Measurements from ENCODE around the gene HLCS.

HLCS gene

DNA sequence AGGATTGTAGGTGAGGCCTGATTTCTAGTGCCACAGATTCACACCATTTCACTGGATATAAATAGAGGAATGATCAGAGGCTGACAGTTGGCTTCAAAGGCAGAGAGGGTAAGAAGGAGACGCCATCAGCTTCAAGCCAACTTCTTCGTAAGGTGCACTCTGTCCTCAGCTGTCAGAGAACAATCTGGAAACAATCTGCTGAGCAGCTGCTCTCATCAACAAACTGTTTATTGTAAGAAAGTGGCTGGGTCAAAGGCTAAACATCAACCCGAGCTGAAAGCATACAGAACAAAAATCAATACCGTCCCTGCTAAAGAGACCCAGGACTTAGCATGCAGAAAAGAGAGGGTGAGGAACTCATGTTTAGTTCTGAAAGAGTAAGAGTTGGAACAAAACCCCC lies 48.2 kb downstream of the HLCS start:
- Histone ChIP-seq H3F3A (ENCODE audit: low read depth) (no peaks in the 10 kb centered on the region), H3K4me3 (ENCODE audit: low read length, poor library complexity, severe bottlenecking) (no peak overlapping the region), H3K9ac (ENCODE audit: low read depth, low read length, poor library complexity, severe bottlenecking) (no peak overlapping the region), H2AFZ (ENCODE audit: low read length) (no peak overlapping the region), H3K4me2 (ENCODE audit: low read depth, low read length, poor library complexity, severe bottlenecking) (no peak overlapping the region), H3K27me3 (ENCODE audit: insufficient read depth, low read length, poor library complexity, severe bottlenecking) (no peaks in the 10 kb centered on the region), H4K20me1 (ENCODE audit: insufficient read depth, low read length, poor library complexity, severe bottlenecking) (no peaks in the 10 kb centered on the region), H3K9me2 (replicated peaks; ENCODE audit: low read depth, low read length) (no peaks in the 10 kb centered on the region), H3K9me3 (ENCODE audit: insufficient read depth, low read depth, low read length) (no peaks in the 10 kb centered on the region), H3K4me1 (ENCODE audit: insufficient read depth, low read length, poor library complexity, severe bottlenecking) (peaks cover 9% of the 10 kb centered on the region), H3K36me3 (ENCODE audit: insufficient read depth, low read length) (no peaks in the 10 kb centered on the region), H3K79me2 (ENCODE audit: insufficient read depth, low read length) (no peaks in the 10 kb centered on the region)
- TF ChIP-seq, protein P1, sequence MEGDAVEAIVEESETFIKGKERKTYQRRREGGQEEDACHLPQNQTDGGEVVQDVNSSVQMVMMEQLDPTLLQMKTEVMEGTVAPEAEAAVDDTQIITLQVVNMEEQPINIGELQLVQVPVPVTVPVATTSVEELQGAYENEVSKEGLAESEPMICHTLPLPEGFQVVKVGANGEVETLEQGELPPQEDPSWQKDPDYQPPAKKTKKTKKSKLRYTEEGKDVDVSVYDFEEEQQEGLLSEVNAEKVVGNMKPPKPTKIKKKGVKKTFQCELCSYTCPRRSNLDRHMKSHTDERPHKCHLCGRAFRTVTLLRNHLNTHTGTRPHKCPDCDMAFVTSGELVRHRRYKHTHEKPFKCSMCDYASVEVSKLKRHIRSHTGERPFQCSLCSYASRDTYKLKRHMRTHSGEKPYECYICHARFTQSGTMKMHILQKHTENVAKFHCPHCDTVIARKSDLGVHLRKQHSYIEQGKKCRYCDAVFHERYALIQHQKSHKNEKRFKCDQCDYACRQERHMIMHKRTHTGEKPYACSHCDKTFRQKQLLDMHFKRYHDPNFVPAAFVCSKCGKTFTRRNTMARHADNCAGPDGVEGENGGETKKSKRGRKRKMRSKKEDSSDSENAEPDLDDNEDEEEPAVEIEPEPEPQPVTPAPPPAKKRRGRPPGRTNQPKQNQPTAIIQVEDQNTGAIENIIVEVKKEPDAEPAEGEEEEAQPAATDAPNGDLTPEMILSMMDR (conservative IDR thresholded peaks at IDR 0.05; ENCODE audit: low read length), result no peak
- TF ChIP-seq EZH2phosphoT487 (IDR thresholded peaks at IDR 0.05; ENCODE audit: borderline replicate concordance), result no peak

DNA sequence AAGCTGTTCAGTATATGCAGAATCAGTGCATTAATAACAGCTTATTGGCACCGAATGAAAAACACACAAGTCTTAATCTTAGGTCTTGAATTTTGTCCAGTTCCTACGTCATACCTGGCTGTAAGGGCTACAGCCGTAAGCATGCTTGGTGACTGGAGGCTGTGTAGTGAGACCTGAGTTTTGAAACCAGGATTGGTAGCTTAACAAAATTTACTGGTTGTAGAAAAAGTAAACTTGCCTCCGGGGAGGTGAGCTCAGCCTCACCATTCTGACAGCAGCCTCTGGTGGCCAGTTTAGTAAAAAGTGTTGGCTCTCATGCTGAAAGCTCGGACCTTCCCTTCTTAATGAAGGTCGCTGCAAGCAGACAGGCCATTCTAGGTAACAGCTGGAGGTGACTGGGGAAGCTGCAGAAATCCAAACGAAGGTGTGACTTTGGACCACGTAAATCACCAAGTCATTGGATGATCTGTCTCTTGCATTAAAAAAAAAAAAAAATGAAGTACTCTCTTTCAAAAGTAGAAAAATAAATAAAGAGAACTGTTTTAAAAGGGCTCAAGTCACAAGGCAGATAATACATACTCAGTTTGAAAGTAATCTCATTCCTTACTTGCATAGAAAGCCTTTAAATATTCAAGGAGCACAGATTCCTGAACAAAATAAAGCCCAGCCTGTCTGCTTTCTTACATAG lies 48.9 kb downstream of the HLCS start:
- Histone ChIP-seq H3K9me3 (ENCODE audit: insufficient read depth, low read depth, low read length) (no peaks in the 10 kb centered on the region), H3K79me2 (ENCODE audit: insufficient read depth, low read length) (no peaks in the 10 kb centered on the region), H3K4me1 (ENCODE audit: insufficient read depth, low read length, poor library complexity, severe bottlenecking) (peaks cover 9% of the 10 kb centered on the region), H2AFZ (ENCODE audit: low read length) (no peak overlapping the region), H3K4me3 (ENCODE audit: low read length, poor library complexity, severe bottlenecking) (no peak overlapping the region), H3K27me3 (ENCODE audit: insufficient read depth, low read length, poor library complexity, severe bottlenecking) (no peaks in the 10 kb centered on the region), H3K9ac (ENCODE audit: low read depth, low read length, poor library complexity, severe bottlenecking) (no peak overlapping the region), H3K4me2 (ENCODE audit: low read depth, low read length, poor library complexity, severe bottlenecking) (no peak overlapping the region), H3K36me3 (ENCODE audit: insufficient read depth, low read length) (no peaks in the 10 kb centered on the region), H4K20me1 (ENCODE audit: insufficient read depth, low read length, poor library complexity, severe bottlenecking) (no peaks in the 10 kb centered on the region), H3F3A (ENCODE audit: low read depth) (no peaks in the 10 kb centered on the region), H3K9me2 (replicated peaks; ENCODE audit: low read depth, low read length) (no peaks in the 10 kb centered on the region)
- TF ChIP-seq EZH2phosphoT487 (IDR thresholded peaks at IDR 0.05; ENCODE audit: borderline replicate concordance), result no peak
- TF ChIP-seq, protein P1 (conservative IDR thresholded peaks at IDR 0.05; ENCODE audit: low read length), result peak; percentile 59

DNA sequence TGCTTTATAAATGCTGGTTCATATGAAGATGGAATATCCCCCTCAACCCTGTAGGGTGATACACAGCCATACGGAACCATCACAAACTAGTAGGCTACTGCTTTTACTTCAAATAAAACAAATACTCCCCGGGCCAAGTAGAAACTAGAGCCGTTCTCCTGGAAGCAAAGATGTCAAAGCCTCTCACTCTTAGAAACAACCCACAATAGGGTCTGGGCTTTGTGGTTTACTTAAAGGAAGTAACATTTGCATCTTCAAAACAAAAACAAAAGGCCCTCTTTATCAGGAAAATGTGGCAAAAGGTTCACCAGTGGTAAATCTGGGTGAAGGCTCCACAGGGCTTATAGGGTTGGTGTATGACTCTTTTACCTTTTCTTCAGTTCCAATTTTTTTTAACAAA lies 49.8 kb downstream of the HLCS start:
- Histone ChIP-seq H3K9me2 (replicated peaks; ENCODE audit: low read depth, low read length) (no peaks in the 10 kb centered on the region), H3K4me3 (ENCODE audit: low read length, poor library complexity, severe bottlenecking) (no peak overlapping the region), H3K79me2 (ENCODE audit: insufficient read depth, low read length) (no peaks in the 10 kb centered on the region), H3K36me3 (ENCODE audit: insufficient read depth, low read length) (no peaks in the 10 kb centered on the region), H3F3A (ENCODE audit: low read depth) (no peaks in the 10 kb centered on the region), H3K9ac (ENCODE audit: low read depth, low read length, poor library complexity, severe bottlenecking) (no peak overlapping the region), H3K4me2 (ENCODE audit: low read depth, low read length, poor library complexity, severe bottlenecking) (no peak overlapping the region), H3K4me1 (ENCODE audit: insufficient read depth, low read length, poor library complexity, severe bottlenecking) (peaks cover 9% of the 10 kb centered on the region), H3K27me3 (ENCODE audit: insufficient read depth, low read length, poor library complexity, severe bottlenecking) (no peaks in the 10 kb centered on the region), H2AFZ (ENCODE audit: low read length) (no peak overlapping the region), H4K20me1 (ENCODE audit: insufficient read depth, low read length, poor library complexity, severe bottlenecking) (no peaks in the 10 kb centered on the region), H3K9me3 (ENCODE audit: insufficient read depth, low read depth, low read length) (no peaks in the 10 kb centered on the region)
- TF ChIP-seq, protein P1 (conservative IDR thresholded peaks at IDR 0.05; ENCODE audit: low read length), result no peak
- no peak for TF ChIP-seq EZH2phosphoT487 (IDR thresholded peaks at IDR 0.05; ENCODE audit: borderline replicate concordance)

All from Loucy (cell line).